Measurements from ENCODE around the gene PTPRM. TPM values are rescaled to one million over a fixed set of nuclear protein-coding genes. Genes with fewer than 3 reads are reported as not detected.

The PTPRM gene
- total and polyA plus RNA-seq, 2 donors (not counting 3 experiments of a cell fraction or from before 2014, with no cell fraction given): 37.4 to 43.7 TPM

DNA sequence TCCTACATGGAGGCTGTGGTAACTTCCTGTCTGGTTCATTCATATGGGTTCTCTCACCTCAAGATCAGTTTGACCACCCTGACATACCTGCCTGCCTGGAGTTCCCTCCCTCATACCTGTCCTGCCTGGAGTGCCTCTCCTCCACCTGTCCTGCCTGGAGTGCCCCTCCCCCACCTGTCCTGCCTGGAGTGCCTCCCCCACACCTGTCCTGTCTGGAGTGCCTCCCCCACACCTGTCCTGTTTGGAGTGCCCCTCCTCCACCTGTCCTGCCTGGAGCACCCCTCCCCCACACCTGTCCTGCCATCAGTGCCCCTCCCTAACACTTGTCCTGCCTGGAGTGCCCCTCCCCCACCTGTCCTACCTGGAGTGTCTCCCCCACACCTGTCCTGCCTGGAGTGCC is 461.9 kb downstream of the PTPRM start:
- no TSS peak for BruUV-seq (replicated peaks)
- Histone ChIP-seq H3K4me1 (ENCODE audit: control insufficient read depth, extremely low read depth, insufficient read depth, low read length) (peaks cover 4% of the 10 kb centered on the region), H3K9ac (replicated peaks; ENCODE audit: extremely low read depth, insufficient read depth, low read length) (no peak overlapping the region), H4K20me1 (replicated peaks; ENCODE audit: control insufficient read depth, extremely low read depth, insufficient read depth, low read length) (no peaks in the 10 kb centered on the region), H3K27me3 (ENCODE audit: control insufficient read depth in 2 of 2, insufficient read depth in 2 of 2, low read length in 2 of 2) (no peaks in the 10 kb centered on the region), H2AFZ (ENCODE audit: low read depth, low read length) (no peak overlapping the region), H3K36me3 (ENCODE audit: control insufficient read depth in 2 of 2, extremely low read depth in 1 of 2, insufficient read depth in 2 of 2, low read length in 2 of 2) (no peaks in the 10 kb centered on the region), H3K9me3 (replicated peaks; ENCODE audit: control insufficient read depth, insufficient read depth, low read length) (no peaks in the 10 kb centered on the region), H3K27ac (ENCODE audit: insufficient read depth, low read depth, low read length) (no peak overlapping the region), H3K4me2 (ENCODE audit: insufficient read depth, low read length) (no peak overlapping the region), H3K4me3 (replicated peaks in 1 of 3; ENCODE audit: insufficient read depth in 1 of 3, low read depth in 1 of 3, low read length in 3 of 3) (no peak overlapping the region), H3K79me2 (ENCODE audit: control insufficient read depth, insufficient read depth, low read length) (no peaks in the 10 kb centered on the region), H3K9me1 (replicated peaks; ENCODE audit: control insufficient read depth, extremely low read depth, insufficient read depth, low read length) (no peaks in the 10 kb centered on the region)
- dilution Hi-C loops (cut with MboI; ENCODE audit: extremely low pct_ligation_motif_present, low sequenced_read_pairs): no loop called here
- ChIA-PET CTCF (no interaction called here), POLR2A (no interaction called here)
- intact Hi-C loops (cut with micrococcal nuclease): no loop called here
- FAIRE-seq: no peak
- TF ChIP-seq, protein P1, sequence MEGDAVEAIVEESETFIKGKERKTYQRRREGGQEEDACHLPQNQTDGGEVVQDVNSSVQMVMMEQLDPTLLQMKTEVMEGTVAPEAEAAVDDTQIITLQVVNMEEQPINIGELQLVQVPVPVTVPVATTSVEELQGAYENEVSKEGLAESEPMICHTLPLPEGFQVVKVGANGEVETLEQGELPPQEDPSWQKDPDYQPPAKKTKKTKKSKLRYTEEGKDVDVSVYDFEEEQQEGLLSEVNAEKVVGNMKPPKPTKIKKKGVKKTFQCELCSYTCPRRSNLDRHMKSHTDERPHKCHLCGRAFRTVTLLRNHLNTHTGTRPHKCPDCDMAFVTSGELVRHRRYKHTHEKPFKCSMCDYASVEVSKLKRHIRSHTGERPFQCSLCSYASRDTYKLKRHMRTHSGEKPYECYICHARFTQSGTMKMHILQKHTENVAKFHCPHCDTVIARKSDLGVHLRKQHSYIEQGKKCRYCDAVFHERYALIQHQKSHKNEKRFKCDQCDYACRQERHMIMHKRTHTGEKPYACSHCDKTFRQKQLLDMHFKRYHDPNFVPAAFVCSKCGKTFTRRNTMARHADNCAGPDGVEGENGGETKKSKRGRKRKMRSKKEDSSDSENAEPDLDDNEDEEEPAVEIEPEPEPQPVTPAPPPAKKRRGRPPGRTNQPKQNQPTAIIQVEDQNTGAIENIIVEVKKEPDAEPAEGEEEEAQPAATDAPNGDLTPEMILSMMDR (IDR thresholded peaks at IDR 0.05; ENCODE audit: extremely low read depth in 1 of 2, insufficient read depth in 1 of 2, low read depth in 1 of 2, low read length in 2 of 2): no peak
- TF ChIP-seq JUN (IDR thresholded peaks at IDR 0.05; ENCODE audit: borderline replicate concordance, insufficient read depth, insufficient read length, low read depth): no peak
- no peak for TF ChIP-seq GATA2 (IDR thresholded peaks at IDR 0.05; ENCODE audit: insufficient read depth, insufficient read length, low read depth, low read length)
- no peak for TF ChIP-seq FOS (IDR thresholded peaks at IDR 0.05; ENCODE audit: borderline replicate concordance, insufficient read depth, low read length)
- no peak for TF ChIP-seq POLR2AphosphoS5 (IDR thresholded peaks at IDR 0.05; ENCODE audit: insufficient read depth, low read depth, low read length)
- no peak for TF ChIP-seq POLR2A (IDR thresholded peaks at IDR 0.05; ENCODE audit: low read depth, low read length)
- no peak for TF ChIP-seq MYC (IDR thresholded peaks at IDR 0.05; ENCODE audit: low read depth, low read length)
- TF ChIP-seq EZH2 (IDR thresholded peaks at IDR 0.05; ENCODE audit: borderline replicate concordance, low read depth, low read length, severe bottlenecking): no peak
- TF ChIP-seq, protein P2, sequence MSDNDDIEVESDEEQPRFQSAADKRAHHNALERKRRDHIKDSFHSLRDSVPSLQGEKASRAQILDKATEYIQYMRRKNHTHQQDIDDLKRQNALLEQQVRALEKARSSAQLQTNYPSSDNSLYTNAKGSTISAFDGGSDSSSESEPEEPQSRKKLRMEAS (IDR thresholded peaks at IDR 0.05; ENCODE audit: insufficient read depth, insufficient read length): no peak
- no peak for DNase-seq (ENCODE audit: low read depth, low spot score)

All from endothelial cell of umbilical vein (primary cell).